Activated CD8-positive, alpha-beta memory T cell treated with anti-CD3 and anti-CD28 coated beads, Interleukin-2, amount 50 U/mL, for 4 hours (primary cell): ENCODE measurements around the gene FAM72C.
"Not testable (repeated sequence)": the region's sequence is repeated elsewhere in the genome, so short reads cannot be mapped to it uniquely, and the experiment has no call there.

Source experiments
- DNase-seq: peaks from one replicate; pipeline ENCODE4 v3.0.0-alpha.2; 2020

Gene FAM72C

GRCh38 chr1:143984721-143985473 is 13.1 kb upstream of the FAM72C start:
- DNase-seq = not testable (repeated sequence)

GRCh38 chr1:143974416-143974815 is 2.6 kb upstream of the FAM72C start:
- DNase-seq = not testable (repeated sequence)

- DNase-seq = not testable (repeated sequence)
Observed at GRCh38 chr1:143973876-143974414, 2.2 kb upstream of the FAM72C start.

- DNase-seq = not testable (repeated sequence)
Observed at GRCh38 chr1:143972753-143973326, 1.1 kb upstream of the FAM72C start.

- DNase-seq = not testable (repeated sequence)
Observed at GRCh38 chr1:143965860-143966259, 5.9 kb downstream of the FAM72C start.

GRCh38 chr1:143964294-143964693 is 7.5 kb downstream of the FAM72C start:
- not testable (repeated sequence) for DNase-seq

- DNase-seq = not testable (repeated sequence)
Observed at GRCh38 chr1:143955930-143956329, 15.9 kb downstream of the FAM72C start.

GRCh38 chr1:143952913-143953312 is 18.9 kb downstream of the FAM72C start:
- not testable (repeated sequence) for DNase-seq

- DNase-seq = not testable (repeated sequence)
Observed at GRCh38 chr1:143951485-143952391, 20.0 kb downstream of the FAM72C start.

GRCh38 chr1:143947749-143948148 is 24.0 kb downstream of the FAM72C start:
- not testable (repeated sequence) for DNase-seq

- not testable (repeated sequence) for DNase-seq
Observed at GRCh38 chr1:143945253-143945652, 26.5 kb downstream of the FAM72C start.

GRCh38 chr1:143944576-143945240 is 27.1 kb downstream of the FAM72C start:
- not testable (repeated sequence) for DNase-seq

- DNase-seq = not testable (repeated sequence)
Observed at GRCh38 chr1:143943319-143943978, 28.3 kb downstream of the FAM72C start.

- DNase-seq = not testable (repeated sequence)
Observed at GRCh38 chr1:143942238-143942860, 29.4 kb downstream of the FAM72C start.

GRCh38 chr1:143939666-143940065 is 32.1 kb downstream of the FAM72C start:
- DNase-seq = not testable (repeated sequence)

- DNase-seq = not testable (repeated sequence)
Observed at GRCh38 chr1:143938922-143939321, 32.9 kb downstream of the FAM72C start.

GRCh38 chr1:143936457-143937115 is 35.2 kb downstream of the FAM72C start:
- peak; percentile 39 for DNase-seq

- DNase-seq = not testable (repeated sequence)
Observed at GRCh38 chr1:143919127-143919526, 52.7 kb downstream of the FAM72C start.

- DNase-seq = not testable (repeated sequence)
Observed at GRCh38 chr1:143918552-143918951, 53.2 kb downstream of the FAM72C start.

GRCh38 chr1:143913705-143914104 is 58.1 kb downstream of the FAM72C start:
- DNase-seq = not testable (repeated sequence)
